HG02970 (cell line): ENCODE results near the gene ARHGAP24.
"Not testable (repeated sequence)": the region's sequence is repeated elsewhere in the genome, so short reads cannot be mapped to it uniquely, and the experiment has no call there.

Source experiments
- ATAC-seq: cut with Tn5 transposase; IDR thresholded peaks from one replicate; pipeline ENCODE4 v1.9.1; 2021; ENCODE audit warnings: mild to moderate bottlenecking, moderate library complexity, moderate number of reproducible peaks; ENCODE audit not compliant: unreplicated experiment, low FRiP score

Gene ARHGAP24

GRCh38 chr4:85798012-85798770 is 323.2 kb downstream of the ARHGAP24 start:
- ATAC-seq = no peak

DNA sequence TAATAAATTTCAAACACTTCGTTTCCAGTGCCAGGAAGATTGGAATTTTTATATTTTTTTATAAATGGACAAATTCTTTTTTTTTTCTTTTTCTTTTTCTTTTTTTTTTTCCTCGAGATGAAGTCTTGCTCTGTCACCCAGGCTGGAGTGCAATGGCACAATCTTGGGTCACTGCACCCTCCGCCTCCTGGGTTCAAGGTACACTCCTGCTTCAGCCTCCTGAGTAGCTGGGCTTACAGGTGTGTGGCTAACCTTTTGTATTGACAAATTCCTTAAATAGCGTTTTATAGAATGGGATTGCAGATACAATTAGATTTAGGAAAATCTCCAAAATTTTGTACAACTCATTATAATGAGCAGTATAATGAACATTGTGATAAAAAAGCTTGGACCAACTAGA is 328.9 kb downstream of the ARHGAP24 start:
- ATAC-seq = no peak

GRCh38 chr4:85805891-85806290 is 330.9 kb downstream of the ARHGAP24 start:
- ATAC-seq = no peak

DNA sequence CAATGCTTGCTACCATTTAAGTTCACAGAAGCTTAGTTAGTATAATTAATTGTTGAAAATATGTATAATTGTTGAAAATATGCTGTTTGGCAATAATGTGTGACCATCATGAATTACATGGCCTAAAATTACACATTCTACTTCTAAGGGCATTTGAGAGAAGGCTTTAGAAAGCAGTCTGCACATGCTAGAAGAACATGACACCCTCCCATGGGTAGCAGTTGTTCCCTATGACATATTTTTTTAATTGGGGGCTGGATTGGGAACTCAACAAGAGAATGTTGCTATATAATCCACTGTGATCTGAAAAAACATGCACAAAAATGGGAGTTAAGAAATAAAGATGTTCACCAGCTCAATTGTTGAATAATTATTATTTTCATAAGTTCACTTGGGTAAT is 331.4 kb downstream of the ARHGAP24 start:
- no peak for ATAC-seq

DNA sequence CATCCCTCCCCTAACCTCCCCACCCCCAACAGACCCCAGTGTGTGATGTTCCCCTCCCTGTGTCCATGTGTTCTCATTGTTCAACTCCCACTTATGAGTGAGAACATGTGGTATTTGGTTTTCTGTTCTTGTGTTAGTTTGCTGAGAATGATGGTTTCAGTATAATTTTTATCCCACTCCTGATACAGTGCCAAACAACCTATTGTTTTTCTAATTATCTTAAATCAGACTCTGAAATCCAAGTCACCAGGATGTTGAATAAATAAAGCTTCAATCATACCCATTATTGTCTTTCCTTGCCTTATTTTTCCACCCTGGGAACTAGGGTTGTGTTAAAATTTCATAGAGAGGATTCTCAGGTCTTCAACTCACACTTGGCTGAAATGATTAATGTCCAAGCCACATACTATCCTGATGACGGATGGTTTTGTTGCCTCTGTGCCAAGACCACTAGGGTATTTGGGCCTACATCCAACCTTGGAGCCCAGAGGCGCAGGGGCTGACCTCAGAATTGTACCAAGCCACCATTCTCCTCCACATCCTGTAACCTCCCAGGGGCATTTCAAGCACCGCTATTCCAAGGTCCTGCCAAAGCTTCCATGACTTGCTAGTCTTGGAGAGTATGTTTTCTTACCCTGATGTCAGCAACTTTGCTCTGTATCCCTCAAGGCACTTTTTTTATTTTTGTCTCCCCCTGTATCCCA is 332.4 kb downstream of the ARHGAP24 start:
- ATAC-seq = no peak

- no peak for ATAC-seq
Observed at GRCh38 chr4:85808104-85808503, 333.2 kb downstream of the ARHGAP24 start.

DNA sequence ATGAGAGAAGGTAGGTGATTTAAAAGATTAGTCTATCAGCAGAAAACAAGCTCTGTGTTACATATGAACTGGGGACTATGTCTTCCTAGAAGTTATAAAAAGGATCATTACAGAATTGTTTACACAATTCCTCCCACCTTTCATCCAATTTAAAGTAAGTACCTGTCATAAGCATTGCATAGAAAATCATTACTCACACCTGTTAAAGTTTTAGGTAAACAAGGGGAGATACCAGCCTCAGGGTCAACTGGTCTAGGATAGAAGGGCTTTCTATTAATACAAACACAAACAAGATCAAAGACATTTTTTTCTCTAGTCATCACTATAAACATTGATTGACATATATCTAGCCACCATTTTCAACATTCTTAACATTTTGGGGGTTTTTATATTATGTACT is 333.9 kb downstream of the ARHGAP24 start:
- ATAC-seq = no peak

DNA sequence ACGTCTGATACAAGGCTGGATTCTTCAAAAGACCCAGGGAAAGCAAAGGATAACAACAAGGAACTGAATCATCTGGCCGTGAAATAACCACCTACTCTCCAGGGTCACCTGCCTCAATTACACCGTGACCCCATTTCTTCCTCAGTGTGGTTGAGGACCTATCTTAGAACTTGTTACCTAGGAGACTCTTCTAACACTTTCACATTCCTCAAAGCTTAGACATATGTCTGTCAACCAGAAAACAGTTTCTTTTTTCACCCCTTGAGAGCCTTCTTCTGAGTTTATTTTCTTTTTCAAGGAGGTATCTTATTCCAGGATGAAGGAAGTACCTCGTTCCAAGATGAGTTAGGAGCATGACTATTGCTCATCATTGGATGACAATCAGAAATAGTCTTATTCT is 337.8 kb downstream of the ARHGAP24 start:
- no peak for ATAC-seq

DNA sequence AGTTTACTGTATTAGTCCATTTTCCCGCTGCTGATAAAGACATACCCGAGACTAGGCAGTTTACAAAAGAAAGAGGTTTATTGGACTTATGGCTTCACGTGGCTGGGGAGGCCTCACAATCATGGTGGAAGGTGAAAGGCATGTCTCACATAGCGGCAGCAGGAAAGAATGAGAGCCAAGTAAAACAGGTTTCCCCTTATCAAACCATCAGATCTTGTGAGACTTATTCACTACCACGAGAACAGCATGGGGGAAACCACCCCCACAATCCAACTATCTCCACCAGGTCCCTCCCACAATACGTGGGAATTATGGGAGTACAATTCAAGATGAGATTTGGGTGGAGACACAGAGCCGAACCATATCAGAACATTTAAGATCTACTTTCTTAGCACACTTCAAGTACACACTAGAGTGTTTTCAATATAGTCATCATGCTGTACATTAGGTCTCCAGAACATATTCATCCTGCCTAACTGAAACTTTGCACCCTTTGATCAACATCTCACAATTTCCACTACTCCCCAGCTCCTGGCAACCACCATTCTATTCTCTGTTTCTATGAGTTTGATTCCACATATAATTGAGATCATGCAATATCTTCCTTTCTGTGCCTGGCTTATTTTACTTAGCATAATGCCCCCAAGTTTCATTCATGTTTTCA is 341.0 kb downstream of the ARHGAP24 start:
- no peak for ATAC-seq

- ATAC-seq = no peak
Observed at GRCh38 chr4:85818700-85819099, 343.8 kb downstream of the ARHGAP24 start.

DNA sequence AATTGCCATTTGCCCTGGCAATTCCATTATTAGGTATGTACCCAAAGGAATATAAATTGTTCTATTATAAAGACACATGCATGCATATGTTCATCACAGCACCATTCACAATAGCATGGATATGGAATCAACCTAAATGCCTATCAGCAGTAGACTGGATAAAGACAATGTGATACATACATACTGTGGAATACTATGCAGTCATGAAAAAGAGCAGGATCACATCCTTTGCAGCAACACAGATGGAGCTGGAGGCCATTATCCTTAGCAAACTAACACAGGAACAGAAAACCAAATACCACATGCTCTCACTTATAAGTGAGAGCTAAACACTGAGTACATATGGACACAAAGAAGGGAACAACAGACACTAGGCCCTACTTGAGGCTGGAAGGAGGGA is 345.2 kb downstream of the ARHGAP24 start:
- ATAC-seq = not testable (repeated sequence)

DNA sequence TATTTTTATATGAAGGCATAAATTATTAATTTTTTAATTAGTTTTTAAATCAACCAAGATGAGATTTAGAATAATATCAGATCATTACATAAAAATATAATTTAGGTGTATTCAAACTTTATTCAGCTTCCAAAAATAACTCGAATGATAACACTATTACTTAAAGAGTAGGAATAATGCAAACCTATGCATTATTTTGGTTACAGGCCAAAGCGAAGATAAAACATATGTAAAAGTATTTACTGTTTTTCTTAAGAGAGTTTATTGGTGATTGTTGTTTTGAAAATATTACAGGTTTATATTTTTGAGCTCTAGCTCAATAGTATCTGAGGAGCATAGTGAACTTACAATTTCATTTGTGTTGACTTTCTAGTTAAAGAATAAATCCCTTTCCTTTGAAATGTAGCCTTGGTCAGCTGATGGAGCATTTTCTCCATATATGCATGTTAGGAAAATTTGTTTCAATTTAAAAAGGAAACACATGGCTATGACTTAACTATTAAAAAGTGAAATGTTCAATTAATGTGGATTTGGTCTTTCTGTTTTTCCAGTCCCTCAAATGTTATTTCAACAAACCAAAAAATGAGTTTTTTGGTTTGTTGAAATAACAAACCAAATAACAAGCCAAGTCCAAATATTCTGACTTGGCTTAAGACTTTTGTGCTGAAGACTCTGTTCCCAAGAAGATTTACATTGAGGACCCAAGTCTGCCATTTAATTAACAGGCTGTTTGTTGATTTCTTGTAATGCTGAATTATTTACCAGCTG is 346.9 kb downstream of the ARHGAP24 start:
- ATAC-seq = no peak

GRCh38 chr4:85823295-85823694 is 348.3 kb downstream of the ARHGAP24 start:
- ATAC-seq = no peak

- no peak for ATAC-seq
Observed at GRCh38 chr4:85824166-85824945, 349.4 kb downstream of the ARHGAP24 start.

DNA sequence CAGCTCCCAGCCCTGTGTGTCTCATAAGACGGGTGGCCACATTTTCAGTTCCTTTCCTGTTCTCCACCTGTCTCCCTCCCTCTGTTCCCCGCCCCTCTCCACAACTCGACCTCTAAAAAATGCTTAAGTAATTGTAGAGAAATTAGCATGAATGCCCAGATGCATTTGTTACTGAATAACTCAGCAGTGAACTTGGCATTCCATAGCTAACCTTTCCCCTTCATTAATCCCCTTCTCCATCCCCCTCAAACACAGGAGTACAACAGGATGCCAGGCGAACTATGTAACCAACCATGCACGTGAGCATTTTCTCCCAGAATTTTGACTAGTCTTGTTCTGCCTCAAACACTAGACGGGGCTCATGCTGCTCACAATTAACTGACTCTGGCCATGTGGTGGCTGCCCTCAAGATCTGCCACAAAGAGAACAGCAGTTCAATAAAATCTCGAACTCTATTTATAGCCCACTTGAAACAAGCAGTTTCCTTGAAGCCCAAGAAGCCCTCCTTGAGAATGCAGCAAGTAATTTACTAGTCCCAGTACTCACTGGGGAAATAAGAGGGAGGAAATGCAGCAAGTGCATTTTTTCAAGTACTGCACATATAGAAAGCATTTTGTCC is 351.2 kb downstream of the ARHGAP24 start:
- no peak for ATAC-seq

DNA sequence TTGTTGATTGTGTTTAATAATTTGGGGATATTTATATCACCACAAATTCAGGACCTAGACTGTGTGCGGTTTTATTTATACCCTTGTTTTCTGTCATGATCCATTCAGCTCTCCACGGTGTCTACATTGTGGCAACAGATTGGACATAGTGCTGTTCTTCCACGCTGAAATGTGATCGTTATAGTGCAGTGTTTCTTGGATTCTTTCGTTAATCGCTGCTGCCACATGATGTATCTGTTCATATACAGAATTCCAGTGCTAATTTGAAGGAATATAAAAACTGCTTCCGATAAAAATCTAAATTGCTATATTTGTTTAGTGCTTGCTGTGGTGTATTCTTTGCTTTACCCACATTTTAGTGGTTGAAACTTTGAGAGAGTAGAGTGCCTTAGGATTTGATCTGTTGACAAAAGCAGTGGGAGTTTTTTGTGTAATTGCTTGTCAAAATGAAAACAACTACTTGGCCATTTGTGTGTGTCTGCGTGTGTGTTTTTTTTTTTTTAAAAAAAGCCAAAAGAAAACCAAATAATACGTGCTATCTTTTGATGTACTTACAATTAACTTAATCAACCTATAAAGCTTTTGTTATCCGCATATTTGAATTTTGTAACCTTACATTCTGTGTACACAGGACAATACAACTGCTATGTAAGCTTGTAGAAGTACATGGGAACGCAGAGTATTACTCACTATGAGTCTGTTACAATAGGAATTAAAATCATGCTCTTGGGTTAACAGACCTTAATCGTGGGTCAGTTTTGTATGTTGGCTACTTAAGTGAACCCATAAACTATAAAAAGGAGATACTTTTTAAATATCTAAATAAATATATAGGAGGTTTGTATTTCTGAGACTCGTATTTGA is 353.3 kb downstream of the ARHGAP24 start:
- ATAC-seq = no peak

DNA sequence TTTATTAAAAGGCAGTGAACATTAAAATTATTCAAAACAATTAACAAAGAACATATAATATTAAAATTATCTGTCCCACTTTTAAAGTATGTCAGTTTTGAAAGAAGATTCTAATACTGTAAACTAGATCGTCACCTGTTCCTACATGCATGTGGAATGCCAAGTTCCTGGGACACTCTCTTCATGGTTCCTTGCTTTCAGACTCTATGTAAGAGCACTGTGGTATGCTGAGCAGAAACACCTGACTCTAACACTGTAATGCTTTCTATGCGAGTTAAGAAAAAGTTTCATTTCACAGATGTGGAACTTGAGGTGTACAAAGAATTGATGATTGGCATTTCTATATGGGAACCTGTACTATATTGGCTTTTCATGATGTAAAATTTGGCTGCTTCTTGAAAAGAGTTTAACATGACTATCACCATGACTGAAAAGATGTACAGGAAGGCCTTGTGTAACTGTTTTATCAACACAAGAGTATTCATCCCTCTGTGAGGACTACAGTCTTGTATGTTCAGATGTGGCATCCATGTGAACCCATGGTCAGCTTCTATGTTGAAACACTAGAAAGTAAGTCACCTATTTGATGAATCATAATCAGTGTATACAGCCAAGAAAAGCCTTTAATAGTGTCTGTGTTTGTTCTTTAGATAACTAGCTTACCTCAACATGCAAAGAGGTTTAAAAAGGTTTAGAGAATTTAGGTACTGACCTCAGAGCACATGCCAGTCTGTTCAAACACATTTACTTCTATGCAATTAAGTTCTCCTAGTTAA is 354.5 kb downstream of the ARHGAP24 start:
- no peak for ATAC-seq

- ATAC-seq = no peak
Observed at GRCh38 chr4:85831647-85832046, 356.7 kb downstream of the ARHGAP24 start.
